A549 (cell line): ENCODE data around the gene NAP1L4. TPM values are rescaled to one million over a fixed set of nuclear protein-coding genes. Genes with fewer than 3 reads are reported as not detected.
A peak's percentile ranks its signal among the peaks of the same experiment; 100 is the strongest.

Experiments
- ATAC-seq, 2 experiments: fragments of 200-7000 bp in 1 of 2; fragments of >200 bp in 1 of 2; cut with Nextera tagmentation in 1 of 2; cut with Tn5 transposase in 1 of 2; 3 replicates each; pipeline versions ENCODE4 v1.8.0 to v1.9.1; 2018 to 2020; ENCODE audit warnings: mild to moderate bottlenecking in 1 of 2, moderate library complexity in 1 of 2
- CTCF ChIA-PET: fragments of 300-600 bp; sonication (Branson Sonifier 250); formaldehyde crosslinking; extraction: SDS; loops from one replicate; lab custom pipeline; 2021; ENCODE audit warnings: antibody characterized with exemption, inconsistent platforms; lab: Yijun Ruan, JAX
- POLR2A ChIA-PET: fragments of 350-600 bp; formaldehyde crosslinking; extraction: SDS; loops from one replicate; lab custom pipeline; 2021; ENCODE audit warnings: antibody characterized with exemption, inconsistent platforms; lab: Yijun Ruan, JAX
- DNase-seq, 2 experiments: peaks; one replicate each; pipeline versions ENCODE4 v3.0.0 to v3.0.0-alpha.2; 2011 to 2016; ENCODE audit warnings: low read depth in 1 of 2, low spot score in 1 of 2
- FAIRE-seq: peaks from 2 replicates; lab custom pipeline; 2011; peaks lifted over from hg19 to GRCh38; lab: Jason Lieb, UNC
- H3K27ac ChIP-seq, 2 experiments: fragments of >200 bp; sonication (Bioruptor Twin); formaldehyde crosslinking; 3 replicates each; pipeline ENCODE4 v1.5.1; 2016 to 2017
- H3K4me1 ChIP-seq: fragments of >200 bp; sonication (Bioruptor Twin); formaldehyde crosslinking; 3 replicates; pipeline ENCODE4 v1.6.1; 2016
- H3K4me2 ChIP-seq: fragments of >200 bp; sonication (Bioruptor Twin); formaldehyde crosslinking; 3 replicates; pipeline ENCODE4 v1.6.1; 2016
- H3K4me3 ChIP-seq: fragments of >200 bp; sonication (Bioruptor Twin); formaldehyde crosslinking; 3 replicates; pipeline ENCODE4 v1.5.1; 2016
- H3K9me3 ChIP-seq: fragments of >200 bp; sonication (Bioruptor Twin); formaldehyde crosslinking; 3 replicates; pipeline ENCODE4 v1.6.1; 2016
- CEBPB ChIP-seq, 2 experiments: fragments of >200 bp in 1 of 2; sonication (Bioruptor Twin) in 1 of 2; formaldehyde crosslinking in 1 of 2; IDR thresholded peaks; 2 replicates each; pipeline ENCODE4 v1.6.1; 2012 to 2016
- EHMT2 ChIP-seq: fragments of 200-600 bp; sonication (generic); IDR thresholded peaks from 2 replicates; pipeline ENCODE4 v1.6.1; 2016; ENCODE audit warnings: antibody characterized with exemption, low read depth, mild to moderate bottlenecking, moderate library complexity
- FOXS1 ChIP-seq: fragments of 250-450 bp; sonication (Bioruptor Pico); IDR thresholded peaks from 2 replicates; pipeline ENCODE4 v1.5.0; 2020; ENCODE audit warnings: mild to moderate bottlenecking, moderate library complexity
- HEYL ChIP-seq: fragments of 250-450 bp; sonication (Bioruptor Pico); IDR thresholded peaks from 2 replicates; pipeline ENCODE4 v1.8.0; 2021; ENCODE audit warnings: mild to moderate bottlenecking, moderate library complexity
- HOXB5 ChIP-seq: fragments of 250-450 bp; sonication (Bioruptor Pico); IDR thresholded peaks from 2 replicates; pipeline ENCODE4 v1.5.0; 2020; ENCODE audit warnings: mild to moderate bottlenecking, moderate library complexity
- KDM5A ChIP-seq: fragments of 200-600 bp; sonication (generic); IDR thresholded peaks from 2 replicates; pipeline ENCODE4 v1.6.1; 2016; ENCODE audit warnings: antibody characterized with exemption, mild to moderate bottlenecking
- MYC ChIP-seq: IDR thresholded peaks from 2 replicates; pipeline ENCODE4 v1.6.1; 2012; ENCODE audit warnings: mild to moderate bottlenecking, inconsistent platforms, low read length, improper control_type of control experiment, borderline replicate concordance
- NPAS2 ChIP-seq: fragments of 250-450 bp; sonication (Bioruptor Pico); IDR thresholded peaks from 2 replicates; pipeline ENCODE4 v1.8.0; 2022; ENCODE audit warnings: mild to moderate bottlenecking, moderate library complexity, borderline replicate concordance
- NR3C1 ChIP-seq: fragments of >200 bp; sonication (Bioruptor Twin); formaldehyde crosslinking; IDR thresholded peaks from 3 replicates; pipeline ENCODE4 v1.6.1; 2017
- POLR2A ChIP-seq: IDR thresholded peaks from 2 replicates; pipeline ENCODE4 v1.6.1; 2012; ENCODE audit warnings: mild to moderate bottlenecking, low read length
- POLR2AphosphoS2 ChIP-seq: conservative IDR thresholded peaks from 2 replicates; pipeline ENCODE4 v1.6.1; 2012; ENCODE audit warnings: low read length, improper control_type of control experiment, inconsistent platforms
- RAD21 ChIP-seq, 2 experiments: fragments of >200 bp in 1 of 2; sonication (Bioruptor Twin) in 1 of 2; formaldehyde crosslinking in 1 of 2; IDR thresholded peaks in 1 of 2; conservative IDR thresholded peaks in 1 of 2; 2 replicates in 1 of 2; 3 replicates in 1 of 2; pipeline ENCODE4 v1.6.1; 2012 to 2018; ENCODE audit warnings: inconsistent platforms in 1 of 2
- RFX5 ChIP-seq: fragments of 450-650 bp; IDR thresholded peaks from 2 replicates; pipeline ENCODE4 v1.7.1; 2014; ENCODE audit warnings: antibody characterized with exemption, mild to moderate bottlenecking, moderate library complexity
- SREBF2 ChIP-seq: fragments of 450-650 bp; IDR thresholded peaks from 2 replicates; pipeline ENCODE4 v1.6.1; 2014; ENCODE audit warnings: mild to moderate bottlenecking, moderate library complexity
- TFCP2L1 ChIP-seq: fragments of 250-450 bp; sonication (Bioruptor Pico); IDR thresholded peaks from 2 replicates; pipeline ENCODE4 v1.5.0; 2021; ENCODE audit warnings: mild to moderate bottlenecking
- TP53 ChIP-seq: fragments of 250-450 bp; sonication (Bioruptor Pico); IDR thresholded peaks from 2 replicates; pipeline ENCODE4 v1.5.0; 2021; ENCODE audit warnings: mild to moderate bottlenecking, moderate library complexity
- WGBS: methylation state at CpG from one replicate; pipeline ENCODE4 v1.1.6; 2017; ENCODE audit errors: missing lambda C conversion rate; 5-methylcytosine and 5-hydroxymethylcytosine counted together
- polyA plus RNA-seq, 4 experiments: library from polyadenylated mRNA; depleted of rRNA in 3 of 4; stranded (reverse); fragments of >200 nt; fragmentation: RNase III in 1 of 4; extraction: RNeasy Plus Mini Kit Qiagen cat#74134 plus additional on column Dnase treatment in 1 of 4; gene quantifications; 2 replicates in 3 of 4; 3 replicates in 1 of 4; pipeline ENCODE4 v1.2.3, GENCODE V29; 2011 to 2017
- TF ChIP-seq, protein P1 (sequence below): fragments of >200 bp; sonication (Bioruptor Twin); formaldehyde crosslinking; IDR thresholded peaks from 3 replicates; pipeline ENCODE4 v1.5.1; 2016
- TF ChIP-seq, protein P2 (sequence below): fragments of 250-450 bp; sonication (Bioruptor Pico); IDR thresholded peaks from 2 replicates; pipeline ENCODE4 v1.5.0; 2020; ENCODE audit warnings: low read depth, mild to moderate bottlenecking, moderate library complexity
- TF ChIP-seq, protein P3 (sequence below): IDR thresholded peaks from 2 replicates; pipeline ENCODE4 v1.6.1; 2012
- TF ChIP-seq, protein P4 (sequence below): IDR thresholded peaks from 2 replicates; pipeline ENCODE4 v1.6.1; 2012

Gene NAP1L4
- polyA plus RNA-seq, 2 of the 4 experiments (the other 2 are of a cell fraction): 132 to 148 TPM

DNA sequence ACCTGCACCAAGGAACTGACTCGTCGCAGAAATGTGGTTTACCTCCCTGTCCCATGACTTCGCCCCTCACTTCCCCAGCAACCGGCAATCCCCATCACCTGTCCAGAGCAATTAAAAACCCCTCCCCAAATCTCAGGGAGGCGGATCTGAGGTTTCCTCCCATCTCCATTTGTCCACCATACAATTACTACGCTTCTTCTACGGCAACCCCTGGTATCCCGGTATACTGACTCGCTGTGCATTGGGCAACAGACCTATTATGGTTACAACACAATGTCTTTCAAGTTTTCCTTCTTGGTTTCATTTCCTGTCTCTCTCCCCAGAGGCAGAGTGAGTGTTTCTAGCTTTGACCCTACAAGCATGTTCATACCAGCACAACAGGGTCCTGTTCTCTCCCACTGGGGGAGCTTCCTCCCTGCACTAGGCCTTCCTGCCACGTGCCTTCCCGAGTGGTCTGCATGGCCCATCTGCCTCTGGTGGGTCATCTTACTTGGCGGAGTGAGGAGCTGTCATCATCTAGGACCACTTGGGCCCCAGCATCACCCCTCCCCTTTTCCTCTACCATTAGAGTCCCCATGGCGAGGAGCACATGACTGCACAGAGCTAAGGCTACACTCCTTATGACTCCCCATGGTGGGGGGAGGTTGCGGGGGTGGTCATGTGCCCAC lies 30.3 kb upstream of the NAP1L4 start (continued):
- TF ChIP-seq, protein P1, sequence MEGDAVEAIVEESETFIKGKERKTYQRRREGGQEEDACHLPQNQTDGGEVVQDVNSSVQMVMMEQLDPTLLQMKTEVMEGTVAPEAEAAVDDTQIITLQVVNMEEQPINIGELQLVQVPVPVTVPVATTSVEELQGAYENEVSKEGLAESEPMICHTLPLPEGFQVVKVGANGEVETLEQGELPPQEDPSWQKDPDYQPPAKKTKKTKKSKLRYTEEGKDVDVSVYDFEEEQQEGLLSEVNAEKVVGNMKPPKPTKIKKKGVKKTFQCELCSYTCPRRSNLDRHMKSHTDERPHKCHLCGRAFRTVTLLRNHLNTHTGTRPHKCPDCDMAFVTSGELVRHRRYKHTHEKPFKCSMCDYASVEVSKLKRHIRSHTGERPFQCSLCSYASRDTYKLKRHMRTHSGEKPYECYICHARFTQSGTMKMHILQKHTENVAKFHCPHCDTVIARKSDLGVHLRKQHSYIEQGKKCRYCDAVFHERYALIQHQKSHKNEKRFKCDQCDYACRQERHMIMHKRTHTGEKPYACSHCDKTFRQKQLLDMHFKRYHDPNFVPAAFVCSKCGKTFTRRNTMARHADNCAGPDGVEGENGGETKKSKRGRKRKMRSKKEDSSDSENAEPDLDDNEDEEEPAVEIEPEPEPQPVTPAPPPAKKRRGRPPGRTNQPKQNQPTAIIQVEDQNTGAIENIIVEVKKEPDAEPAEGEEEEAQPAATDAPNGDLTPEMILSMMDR: no peak
- TF ChIP-seq, protein P2, sequence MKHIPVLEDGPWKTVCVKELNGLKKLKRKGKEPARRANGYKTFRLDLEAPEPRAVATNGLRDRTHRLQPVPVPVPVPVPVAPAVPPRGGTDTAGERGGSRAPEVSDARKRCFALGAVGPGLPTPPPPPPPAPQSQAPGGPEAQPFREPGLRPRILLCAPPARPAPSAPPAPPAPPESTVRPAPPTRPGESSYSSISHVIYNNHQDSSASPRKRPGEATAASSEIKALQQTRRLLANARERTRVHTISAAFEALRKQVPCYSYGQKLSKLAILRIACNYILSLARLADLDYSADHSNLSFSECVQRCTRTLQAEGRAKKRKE (CRISPR knock-in tag): no peak
- TF ChIP-seq FOXS1 (CRISPR knock-in tag) (no peak), EHMT2 (no peak), HOXB5 (CRISPR knock-in tag) (no peak), NPAS2 (CRISPR knock-in tag) (no peak)
- TF ChIP-seq, all 56 proteins: peak for 0

DNA sequence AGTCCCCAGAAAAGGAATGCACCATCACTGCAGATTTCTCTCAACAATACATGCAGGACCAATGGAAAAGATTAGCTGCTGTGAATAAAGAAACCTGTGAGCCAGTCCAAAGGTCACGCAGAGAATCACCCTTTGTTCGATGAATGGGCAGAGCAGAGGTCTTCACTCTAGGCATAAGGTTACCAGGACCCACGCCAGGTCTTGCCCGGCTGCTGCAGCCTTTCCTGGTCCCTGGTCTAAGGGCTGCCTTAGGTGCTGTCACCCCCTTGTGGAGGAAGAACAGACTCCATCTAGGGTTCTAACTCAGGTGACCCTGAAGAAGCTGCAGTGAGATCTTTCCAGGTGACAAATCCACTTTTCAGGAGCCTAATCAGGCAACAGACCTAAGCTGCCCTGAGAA lies 29.0 kb upstream of the NAP1L4 start:
- H3K4me1 ChIP-seq: peaks cover 8% of the 10 kb centered on the region; the same call in 1 of the 3 replicates
- peak; percentile 52 to 60 for DNase-seq
- FAIRE-seq: no peak
- WGBS: 76% methylated on average over 4 of the region's 4 CpGs
- ATAC-seq: peak; percentile 68 to 89; a peak in 5 of 6 replicates
- no peak overlapping the region for H3K27ac ChIP-seq
- CTCF ChIA-PET: interaction anchor here (0.7 to 9.6 kb wide), 12 partner anchors 9 to 490 kb away, joined by 3 to 88 read pairs (median 4); no protein-coding TSS in a partner anchor
- POLR2A ChIA-PET: interaction anchor here (1.2 kb wide), 1 partner anchor 29 kb away, joined by 3 read pairs; the partner anchor contains the start of gene NAP1L4
- TF ChIP-seq RAD21 (conservative IDR thresholded peaks at IDR 0.05 in 1 of 2, IDR thresholded peaks at IDR 0.05 in 1 of 2) (peak; percentile 25 to 63; a peak in 3 of 5 replicates), SREBF2 (no peak), KDM5A (no peak), POLR2AphosphoS2 (no peak)
- TF ChIP-seq, protein P1: peak; percentile 32; the same call in 1 of the 3 replicates
- TF ChIP-seq, protein P3, sequence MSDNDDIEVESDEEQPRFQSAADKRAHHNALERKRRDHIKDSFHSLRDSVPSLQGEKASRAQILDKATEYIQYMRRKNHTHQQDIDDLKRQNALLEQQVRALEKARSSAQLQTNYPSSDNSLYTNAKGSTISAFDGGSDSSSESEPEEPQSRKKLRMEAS: no peak
- H3K4me3 ChIP-seq: no peak overlapping the region
- H3K4me2 ChIP-seq: no peak overlapping the region
- no peaks in the 10 kb centered on the region for H3K9me3 ChIP-seq

DNA sequence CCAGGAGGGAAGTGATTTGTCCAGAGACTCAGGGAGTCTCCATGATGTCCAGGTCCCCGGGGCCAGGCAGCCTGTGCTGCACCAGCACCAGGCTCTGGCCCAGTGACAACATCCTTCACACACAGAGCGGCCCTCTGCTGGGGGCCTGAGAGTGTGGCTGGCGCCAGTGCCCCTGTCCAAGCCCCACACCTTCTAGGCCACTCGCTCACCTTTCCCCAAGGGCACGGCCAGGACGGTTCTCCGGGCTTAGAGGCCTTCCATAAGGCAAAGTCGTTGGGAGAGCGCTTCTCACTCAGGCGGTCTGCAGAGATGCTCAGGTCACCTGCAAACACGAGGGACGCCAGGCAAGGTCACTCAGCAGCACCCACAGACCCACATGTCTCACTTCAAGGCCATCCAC lies 27.9 kb upstream of the NAP1L4 start:
- no peak for FAIRE-seq
- POLR2A ChIA-PET: no interaction called here
- no peak overlapping the region for H3K27ac ChIP-seq
- no peak overlapping the region for H3K4me2 ChIP-seq
- 0 out of 6 replicates have a peak, but pooled peaks of 1 of the 2 experiments have one; percentile 9 for ATAC-seq
- WGBS: 94% methylated on average over 11 of the region's 12 CpGs
- CTCF ChIA-PET: interaction anchor here (1.2 to 9.6 kb wide), 3 partner anchors 18 to 90 kb away, joined by 4 to 88 read pairs (median 8); no protein-coding TSS in a partner anchor
- TF ChIP-seq RFX5 (no peak), NR3C1 (no peak), POLR2A (no peak), HEYL (CRISPR knock-in tag) (no peak), TP53 (no peak), TFCP2L1 (CRISPR knock-in tag) (no peak), MYC (no peak), CEBPB (IDR thresholded peaks at IDR 0.05) (no peak)
- TF ChIP-seq, protein P4, sequence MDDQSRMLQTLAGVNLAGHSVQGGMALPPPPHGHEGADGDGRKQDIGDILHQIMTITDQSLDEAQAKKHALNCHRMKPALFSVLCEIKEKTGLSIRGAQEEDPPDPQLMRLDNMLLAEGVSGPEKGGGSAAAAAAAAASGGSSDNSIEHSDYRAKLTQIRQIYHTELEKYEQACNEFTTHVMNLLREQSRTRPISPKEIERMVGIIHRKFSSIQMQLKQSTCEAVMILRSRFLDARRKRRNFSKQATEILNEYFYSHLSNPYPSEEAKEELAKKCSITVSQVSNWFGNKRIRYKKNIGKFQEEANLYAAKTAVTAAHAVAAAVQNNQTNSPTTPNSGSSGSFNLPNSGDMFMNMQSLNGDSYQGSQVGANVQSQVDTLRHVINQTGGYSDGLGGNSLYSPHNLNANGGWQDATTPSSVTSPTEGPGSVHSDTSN: no peak
- DNase-seq: no peak
- no peak overlapping the region for H3K4me3 ChIP-seq
- peaks cover 8% of the 10 kb centered on the region; the same call in 1 of the 3 replicates for H3K4me1 ChIP-seq
- no peaks in the 10 kb centered on the region for H3K9me3 ChIP-seq
